Endothelial cell of umbilical vein (primary cell): ENCODE measurements around the gene BMP2K.

Experiments used
- EZH2 ChIP-seq: IDR thresholded peaks from 2 replicates; pipeline ENCODE4 v1.6.1; 2012; ENCODE audit warnings: borderline replicate concordance, low read depth, mild to moderate bottlenecking, moderate library complexity, low read length, inconsistent platforms; ENCODE audit not compliant: severe bottlenecking
- FOS ChIP-seq: IDR thresholded peaks from 2 replicates; pipeline ENCODE4 v1.6.1; 2011; ENCODE audit warnings: mild to moderate bottlenecking, low read length, moderate library complexity, borderline replicate concordance; ENCODE audit not compliant: insufficient read depth
- GATA2 ChIP-seq: IDR thresholded peaks from 2 replicates; pipeline ENCODE4 v1.7.0; 2011; ENCODE audit warnings: low read depth, mild to moderate bottlenecking, moderate library complexity, mixed read lengths, low read length; ENCODE audit not compliant: insufficient read length, insufficient read depth
- JUN ChIP-seq: IDR thresholded peaks from 2 replicates; pipeline ENCODE4 v1.6.1; 2011; ENCODE audit warnings: borderline replicate concordance, low read depth; ENCODE audit not compliant: insufficient read length, insufficient read depth
- MYC ChIP-seq: IDR thresholded peaks from one replicate; pipeline ENCODE4 v1.6.1; 2011; ENCODE audit warnings: mild to moderate bottlenecking, low read depth, low read length
- POLR2A ChIP-seq: IDR thresholded peaks from 2 replicates; pipeline ENCODE4 v1.6.1; 2012; ENCODE audit warnings: low read depth, mild to moderate bottlenecking, control low read depth, low read length
- POLR2AphosphoS5 ChIP-seq: IDR thresholded peaks from 2 replicates; pipeline ENCODE4 v1.6.1; 2012; ENCODE audit warnings: low read depth, mild to moderate bottlenecking, control low read depth, low read length, moderate library complexity; ENCODE audit not compliant: insufficient read depth
- TF ChIP-seq, protein P1 (sequence below), 2 donors: IDR thresholded peaks; 1 replicate in 1 of 2; 2 replicates in 1 of 2; pipeline ENCODE4 v1.5.1; 2011; ENCODE audit warnings: low read length in 2 of 2, mild to moderate bottlenecking in 2 of 2, moderate library complexity in 2 of 2, control low read depth in 1 of 2, inconsistent platforms in 1 of 2, low read depth in 1 of 2; ENCODE audit not compliant: insufficient read depth in 1 of 2; ENCODE audit errors: extremely low read depth in 1 of 2
- TF ChIP-seq, protein P2 (sequence below): IDR thresholded peaks from 2 replicates; pipeline ENCODE4 v1.6.1; 2011; ENCODE audit not compliant: insufficient read depth, insufficient read length

DNA sequence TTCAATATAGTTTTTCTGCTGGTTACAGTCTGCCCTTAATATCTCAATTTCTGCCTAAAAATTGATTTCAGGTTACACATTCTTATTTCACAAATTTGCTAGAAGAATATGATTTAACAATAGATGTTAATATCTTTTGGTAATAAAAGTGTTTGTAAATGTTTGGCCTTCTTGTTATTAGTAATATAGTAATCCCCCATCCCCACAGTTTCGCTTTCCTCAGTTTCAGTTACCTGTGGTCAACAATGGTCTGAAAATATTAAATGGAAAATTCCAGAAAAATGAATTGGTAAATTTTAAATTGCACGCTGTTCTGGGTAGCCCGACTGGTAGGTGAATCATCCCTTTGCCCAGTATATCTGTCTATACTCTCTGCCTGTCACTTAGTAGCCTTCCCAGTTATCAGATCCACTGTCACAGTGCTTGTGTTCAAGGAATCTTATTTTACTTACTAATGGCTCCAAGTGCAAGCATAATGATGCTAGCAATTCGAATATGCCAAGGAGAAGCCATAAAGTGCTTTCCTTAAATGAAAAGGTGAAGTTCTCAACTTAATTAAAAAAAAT, 3.5 kb upstream of the BMP2K start:
- TF ChIP-seq, protein P1, sequence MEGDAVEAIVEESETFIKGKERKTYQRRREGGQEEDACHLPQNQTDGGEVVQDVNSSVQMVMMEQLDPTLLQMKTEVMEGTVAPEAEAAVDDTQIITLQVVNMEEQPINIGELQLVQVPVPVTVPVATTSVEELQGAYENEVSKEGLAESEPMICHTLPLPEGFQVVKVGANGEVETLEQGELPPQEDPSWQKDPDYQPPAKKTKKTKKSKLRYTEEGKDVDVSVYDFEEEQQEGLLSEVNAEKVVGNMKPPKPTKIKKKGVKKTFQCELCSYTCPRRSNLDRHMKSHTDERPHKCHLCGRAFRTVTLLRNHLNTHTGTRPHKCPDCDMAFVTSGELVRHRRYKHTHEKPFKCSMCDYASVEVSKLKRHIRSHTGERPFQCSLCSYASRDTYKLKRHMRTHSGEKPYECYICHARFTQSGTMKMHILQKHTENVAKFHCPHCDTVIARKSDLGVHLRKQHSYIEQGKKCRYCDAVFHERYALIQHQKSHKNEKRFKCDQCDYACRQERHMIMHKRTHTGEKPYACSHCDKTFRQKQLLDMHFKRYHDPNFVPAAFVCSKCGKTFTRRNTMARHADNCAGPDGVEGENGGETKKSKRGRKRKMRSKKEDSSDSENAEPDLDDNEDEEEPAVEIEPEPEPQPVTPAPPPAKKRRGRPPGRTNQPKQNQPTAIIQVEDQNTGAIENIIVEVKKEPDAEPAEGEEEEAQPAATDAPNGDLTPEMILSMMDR (IDR thresholded peaks at IDR 0.05; ENCODE audit: extremely low read depth in 1 of 2, insufficient read depth in 1 of 2, low read depth in 1 of 2, low read length in 2 of 2) = no peak
- TF ChIP-seq, protein P2, sequence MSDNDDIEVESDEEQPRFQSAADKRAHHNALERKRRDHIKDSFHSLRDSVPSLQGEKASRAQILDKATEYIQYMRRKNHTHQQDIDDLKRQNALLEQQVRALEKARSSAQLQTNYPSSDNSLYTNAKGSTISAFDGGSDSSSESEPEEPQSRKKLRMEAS = no peak
- TF ChIP-seq POLR2AphosphoS5 (no peak), POLR2A (no peak), MYC (no peak), EZH2 (no peak), GATA2 (no peak), JUN (no peak), FOS (no peak)
